Esophagus muscularis mucosa (tissue), 4 donors: Measurements from ENCODE around the gene PAQR5. TPM values are rescaled to one million over a fixed set of nuclear protein-coding genes. Genes with fewer than 3 reads are reported as not detected.

Experiments
- DNase-seq: peaks from one replicate; pipeline ENCODE4 v3.0.0-alpha.2; 2017; ENCODE audit errors: extremely low spot score
- H3K27ac ChIP-seq, 4 donors: fragments of 200-600 bp; sonication (generic); replicated peaks in 1 of 4; 1 replicate in 3 of 4; 2 replicates in 1 of 4; pipeline ENCODE4 v1.5.1; 2016 to 2019; ENCODE audit warnings: mild to moderate bottlenecking in 1 of 4
- H3K27me3 ChIP-seq, 4 donors: fragments of 200-600 bp; sonication (generic); one replicate each; pipeline versions ENCODE4 v1.5.1 to v1.6.0; 2016 to 2019
- H3K36me3 ChIP-seq, 4 donors: fragments of 200-600 bp; sonication (generic); one replicate each; pipeline ENCODE4 v1.5.1; 2016 to 2019
- H3K4me1 ChIP-seq, 4 donors: fragments of 200-600 bp; sonication (generic); one replicate each; pipeline ENCODE4 v1.5.1; 2016 to 2019
- H3K4me3 ChIP-seq, 4 donors: fragments of 200-600 bp; sonication (generic); 1 replicate in 2 of 4; 2 replicates in 2 of 4; pipeline ENCODE4 v1.5.1; 2016 to 2019; ENCODE audit warnings: mild to moderate bottlenecking in 4 of 4, moderate library complexity in 1 of 4
- H3K9me3 ChIP-seq, 4 donors: fragments of 200-600 bp; sonication (generic); 1 replicate in 3 of 4; 2 replicates in 1 of 4; pipeline ENCODE4 v1.5.1; 2016 to 2019
- EP300 ChIP-seq: sonication (generic); formaldehyde crosslinking; IDR thresholded peaks from one replicate; pipeline ENCODE4 v1.6.1; 2017; ENCODE audit warnings: antibody characterized with exemption
- POLR2A ChIP-seq: fragments of 450-650 bp; IDR thresholded peaks from one replicate; pipeline ENCODE4 v1.6.1; 2017; ENCODE audit warnings: antibody characterized with exemption, moderate library complexity, mild to moderate bottlenecking, low read depth
- POLR2AphosphoS5 ChIP-seq, 2 donors: sonication (generic); formaldehyde crosslinking; IDR thresholded peaks; one replicate each; pipeline ENCODE4 v1.6.1; 2017; ENCODE audit warnings: antibody characterized with exemption in 2 of 2
- WGBS: methylation state at CpG from one replicate; pipeline ENCODE4 v1.1.5; 2018; 5-methylcytosine and 5-hydroxymethylcytosine counted together
- intact Hi-C: fragments of 100-400 bp; cut with DNase I; formaldehyde crosslinking; loops from one replicate; pipeline ENCODE4 v1.15.1; 2023
- total RNA-seq, 4 donors: library from RNA; depleted of rRNA; stranded (reverse); fragments of >200 nt; gene quantifications; one replicate each; pipeline versions ENCODE4 v1.1.0 to v1.2.1, GENCODE V29; 2016
- TF ChIP-seq, protein P1 (sequence below), 3 experiments: fragments of 200-600 bp in 2 of 3; fragments of 450-650 bp in 1 of 3; sonication (generic) in 2 of 3; IDR thresholded peaks; one replicate each; pipeline ENCODE4 v1.5.1; 2017 to 2019; ENCODE audit warnings: antibody characterized with exemption in 3 of 3, mild to moderate bottlenecking in 2 of 3, moderate library complexity in 1 of 3

The PAQR5 gene
- total RNA-seq, 4 donors from 2014 or later = 0.32 to 3.0 (median 1.5) TPM

DNA sequence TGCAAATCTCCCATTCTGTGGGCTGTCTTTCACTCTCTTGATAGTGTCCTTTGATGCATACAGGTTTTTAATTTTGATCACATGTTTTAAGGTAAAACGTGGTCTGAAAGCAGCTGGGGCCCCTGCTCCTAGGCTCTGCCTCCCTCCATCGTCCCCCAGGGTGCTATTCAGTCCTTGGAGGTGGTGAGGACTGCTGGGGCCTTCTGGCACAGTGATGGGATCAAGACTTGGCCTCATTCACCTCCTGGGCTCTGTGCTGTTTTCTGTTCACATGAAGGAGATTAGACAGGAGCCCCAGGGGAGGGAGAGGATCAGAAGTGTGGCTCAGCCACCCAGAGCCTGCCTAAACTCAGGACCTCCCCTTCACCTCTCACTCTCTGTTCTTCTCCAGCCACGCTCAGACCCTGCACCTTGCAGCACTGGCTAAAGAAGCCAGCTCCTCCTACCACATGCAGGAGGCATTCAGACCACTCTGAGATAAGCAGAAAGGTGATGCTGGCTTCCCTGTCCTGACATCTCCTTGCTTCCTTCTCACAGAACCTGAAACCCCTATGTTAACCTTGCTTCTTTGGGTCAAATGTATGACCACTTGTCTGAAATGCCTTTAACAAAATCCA lies 43.9 kb downstream of the PAQR5 start:
- no peaks in the 10 kb centered on the region for H3K4me1 ChIP-seq
- no peaks in the 10 kb centered on the region for H3K36me3 ChIP-seq
- TF ChIP-seq POLR2AphosphoS5 (IDR thresholded peaks at IDR 0.05) = no peak
- TF ChIP-seq, protein P1, sequence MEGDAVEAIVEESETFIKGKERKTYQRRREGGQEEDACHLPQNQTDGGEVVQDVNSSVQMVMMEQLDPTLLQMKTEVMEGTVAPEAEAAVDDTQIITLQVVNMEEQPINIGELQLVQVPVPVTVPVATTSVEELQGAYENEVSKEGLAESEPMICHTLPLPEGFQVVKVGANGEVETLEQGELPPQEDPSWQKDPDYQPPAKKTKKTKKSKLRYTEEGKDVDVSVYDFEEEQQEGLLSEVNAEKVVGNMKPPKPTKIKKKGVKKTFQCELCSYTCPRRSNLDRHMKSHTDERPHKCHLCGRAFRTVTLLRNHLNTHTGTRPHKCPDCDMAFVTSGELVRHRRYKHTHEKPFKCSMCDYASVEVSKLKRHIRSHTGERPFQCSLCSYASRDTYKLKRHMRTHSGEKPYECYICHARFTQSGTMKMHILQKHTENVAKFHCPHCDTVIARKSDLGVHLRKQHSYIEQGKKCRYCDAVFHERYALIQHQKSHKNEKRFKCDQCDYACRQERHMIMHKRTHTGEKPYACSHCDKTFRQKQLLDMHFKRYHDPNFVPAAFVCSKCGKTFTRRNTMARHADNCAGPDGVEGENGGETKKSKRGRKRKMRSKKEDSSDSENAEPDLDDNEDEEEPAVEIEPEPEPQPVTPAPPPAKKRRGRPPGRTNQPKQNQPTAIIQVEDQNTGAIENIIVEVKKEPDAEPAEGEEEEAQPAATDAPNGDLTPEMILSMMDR (IDR thresholded peaks at IDR 0.05) = no peak
- no peak overlapping the region for H3K4me3 ChIP-seq
- no peaks in the 10 kb centered on the region for H3K27me3 ChIP-seq
- no peaks in the 10 kb centered on the region for H3K9me3 ChIP-seq
- no peak overlapping the region for H3K27ac ChIP-seq
- no peak for DNase-seq
- WGBS = 64% methylated on average over 3 of the region's 3 CpGs
- intact Hi-C loops = no loop called here

DNA sequence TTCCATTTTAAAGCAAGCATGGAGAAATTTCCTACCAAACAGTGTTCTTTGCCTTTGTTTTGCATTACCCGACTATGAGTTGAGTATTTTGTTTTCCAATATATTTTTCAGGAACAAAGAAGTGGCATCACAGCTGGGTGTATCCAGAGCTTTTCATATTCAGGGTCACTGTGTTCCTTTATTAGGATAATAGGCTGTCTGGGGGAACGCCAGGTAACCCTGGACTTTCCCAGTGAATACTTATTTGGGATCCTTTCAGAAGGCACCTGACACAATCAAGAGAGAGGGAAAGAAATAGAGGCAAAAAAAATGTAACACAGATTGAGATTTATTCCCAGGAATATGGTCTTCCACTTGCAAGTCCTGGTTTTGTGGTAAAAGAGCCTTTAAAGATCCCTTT lies 44.4 kb downstream of the PAQR5 start:
- no peak for DNase-seq
- Histone ChIP-seq H3K4me1 (no peaks in the 10 kb centered on the region), H3K27ac (no peak overlapping the region), H3K36me3 (no peaks in the 10 kb centered on the region), H3K9me3 (no peaks in the 10 kb centered on the region), H3K4me3 (no peak overlapping the region), H3K27me3 (no peaks in the 10 kb centered on the region)
- WGBS = 34% methylated on average over 2 of the region's 2 CpGs
- intact Hi-C loops = no loop called here
- TF ChIP-seq POLR2AphosphoS5 (IDR thresholded peaks at IDR 0.05) (no peak), EP300 (no peak), POLR2A (no peak)
- TF ChIP-seq, protein P1 (IDR thresholded peaks at IDR 0.05) = no peak

DNA sequence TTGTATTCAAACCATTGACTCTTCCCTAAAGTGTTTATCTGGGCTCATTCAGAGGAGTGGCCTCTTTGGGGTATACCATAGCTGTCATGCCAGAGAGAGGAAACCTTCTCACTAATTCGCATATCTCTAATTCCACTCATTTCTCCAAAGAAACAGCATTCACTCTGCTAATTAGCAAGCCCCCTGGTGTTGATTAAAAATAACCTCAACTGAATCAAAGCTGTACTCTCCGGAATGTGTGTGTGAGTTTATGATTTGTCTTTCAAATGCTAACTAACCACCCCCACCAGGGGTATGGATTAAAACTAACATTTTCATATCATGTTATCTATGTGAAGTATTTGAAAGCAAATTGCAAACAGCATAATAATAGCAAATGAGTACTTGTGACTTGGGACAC lies 45.5 kb downstream of the PAQR5 start:
- no peaks in the 10 kb centered on the region for H3K9me3 ChIP-seq
- DNase-seq = no peak
- no peak overlapping the region for H3K4me3 ChIP-seq
- H3K27ac ChIP-seq = no peak overlapping the region
- intact Hi-C loops = no loop called here
- TF ChIP-seq, protein P1 (IDR thresholded peaks at IDR 0.05) = no peak
- TF ChIP-seq POLR2A = no peak
- no peak for TF ChIP-seq EP300
- no peak for TF ChIP-seq POLR2AphosphoS5 (IDR thresholded peaks at IDR 0.05)
- no peaks in the 10 kb centered on the region for H3K27me3 ChIP-seq
- 91% methylated on average over 2 of the region's 2 CpGs for WGBS
- no peaks in the 10 kb centered on the region for H3K4me1 ChIP-seq
- no peaks in the 10 kb centered on the region for H3K36me3 ChIP-seq

DNA sequence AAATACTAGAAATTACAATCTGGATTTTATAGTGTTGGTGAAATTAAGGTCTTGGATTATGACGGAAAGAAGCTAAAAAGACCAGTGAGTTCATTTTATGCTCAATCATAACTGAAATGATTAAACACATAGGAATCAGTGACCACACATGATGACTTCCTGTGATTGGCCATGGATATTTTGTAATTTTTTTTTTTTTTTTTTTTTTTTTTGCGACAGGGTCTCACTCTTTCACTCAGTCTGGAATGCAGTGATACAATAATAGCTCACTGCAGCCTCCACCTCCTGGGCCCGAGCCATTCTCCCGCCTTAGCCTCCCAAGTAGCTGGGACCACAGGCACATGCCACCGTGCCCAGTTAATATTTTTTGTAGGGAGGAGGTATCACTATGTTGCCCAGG lies 47.4 kb downstream of the PAQR5 start:
- Histone ChIP-seq H3K27me3 (no peaks in the 10 kb centered on the region), H3K9me3 (no peaks in the 10 kb centered on the region), H3K27ac (no peak overlapping the region), H3K36me3 (no peaks in the 10 kb centered on the region), H3K4me3 (no peak overlapping the region), H3K4me1 (no peaks in the 10 kb centered on the region)
- TF ChIP-seq EP300 (no peak), POLR2AphosphoS5 (IDR thresholded peaks at IDR 0.05) (no peak), POLR2A (no peak)
- TF ChIP-seq, protein P1 (IDR thresholded peaks at IDR 0.05) = no peak
- intact Hi-C loops = no loop called here
- whole genome bisulfite sequencing = 88% methylated on average over 5 of the region's 5 CpGs
- no peak for DNase-seq

DNA sequence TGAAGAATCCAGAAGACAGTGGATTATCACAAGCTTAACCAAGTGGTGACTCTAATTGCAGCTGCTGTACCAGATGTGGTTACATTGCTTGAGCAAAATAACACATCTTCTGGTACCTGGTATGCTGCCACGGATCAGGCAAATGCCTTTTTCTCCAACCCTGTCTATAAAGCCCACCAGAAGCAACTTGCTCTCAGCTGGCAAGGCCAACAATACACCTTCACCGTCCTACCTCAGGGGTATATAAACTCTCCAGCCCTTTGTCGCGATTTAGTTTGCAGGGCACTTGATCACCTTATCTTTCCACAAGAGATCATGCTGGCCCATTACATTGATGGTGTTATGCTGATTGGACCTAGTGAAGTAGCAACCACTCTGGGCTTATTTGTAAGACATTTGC lies 52.6 kb downstream of the PAQR5 start:
- intact Hi-C loops = no loop called here
- Histone ChIP-seq H3K27ac (no peak overlapping the region), H3K27me3 (no peaks in the 10 kb centered on the region), H3K36me3 (no peaks in the 10 kb centered on the region), H3K4me1 (no peaks in the 10 kb centered on the region), H3K9me3 (no peaks in the 10 kb centered on the region), H3K4me3 (no peak overlapping the region)
- TF ChIP-seq, protein P1 (IDR thresholded peaks at IDR 0.05) = no peak
- no peak for TF ChIP-seq EP300
- TF ChIP-seq POLR2A = no peak
- 95% methylated on average over 4 of the region's 4 CpGs for WGBS
- DNase-seq = no peak
